ENCODE data around the gene SMARCD3.

DNA sequence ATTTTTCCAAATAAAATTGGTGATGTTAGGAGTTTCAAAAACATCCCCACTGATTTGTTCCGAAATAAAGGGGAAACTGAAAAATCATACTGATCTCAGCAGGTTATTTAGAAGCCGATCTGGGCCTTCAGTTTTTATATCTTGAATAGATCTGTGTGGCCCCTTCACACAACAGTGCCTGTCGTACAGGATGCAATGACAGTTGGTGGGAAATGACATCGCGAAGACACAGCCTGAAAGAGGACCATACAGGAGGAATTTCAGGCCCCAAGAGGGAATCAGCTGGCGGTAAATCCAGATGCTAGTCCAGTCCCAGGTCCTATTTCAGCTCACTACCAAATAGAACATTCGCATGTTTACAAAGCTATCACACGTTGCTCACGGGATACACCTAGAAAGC is 41.2 kb downstream of the SMARCD3 start:
- no peak for TF ChIP-seq EZH2 (IDR thresholded peaks at IDR 0.05; ENCODE audit: low read length, missing control alignments)
- no peak for TF ChIP-seq CTCF (conservative IDR thresholded peaks at IDR 0.05 in 1 of 2, IDR thresholded peaks at IDR 0.05 in 1 of 2; ENCODE audit: low read depth in 1 of 2, low read length in 2 of 2)
